GM18511 (cell line): ENCODE measurements around the gene STAB1.

Experiments
- ATAC-seq: cut with Tn5 transposase; IDR thresholded peaks from one replicate; pipeline ENCODE4 v1.9.1; 2021; ENCODE audit warnings: mild to moderate bottlenecking, moderate library complexity; ENCODE audit not compliant: unreplicated experiment

Gene STAB1

DNA sequence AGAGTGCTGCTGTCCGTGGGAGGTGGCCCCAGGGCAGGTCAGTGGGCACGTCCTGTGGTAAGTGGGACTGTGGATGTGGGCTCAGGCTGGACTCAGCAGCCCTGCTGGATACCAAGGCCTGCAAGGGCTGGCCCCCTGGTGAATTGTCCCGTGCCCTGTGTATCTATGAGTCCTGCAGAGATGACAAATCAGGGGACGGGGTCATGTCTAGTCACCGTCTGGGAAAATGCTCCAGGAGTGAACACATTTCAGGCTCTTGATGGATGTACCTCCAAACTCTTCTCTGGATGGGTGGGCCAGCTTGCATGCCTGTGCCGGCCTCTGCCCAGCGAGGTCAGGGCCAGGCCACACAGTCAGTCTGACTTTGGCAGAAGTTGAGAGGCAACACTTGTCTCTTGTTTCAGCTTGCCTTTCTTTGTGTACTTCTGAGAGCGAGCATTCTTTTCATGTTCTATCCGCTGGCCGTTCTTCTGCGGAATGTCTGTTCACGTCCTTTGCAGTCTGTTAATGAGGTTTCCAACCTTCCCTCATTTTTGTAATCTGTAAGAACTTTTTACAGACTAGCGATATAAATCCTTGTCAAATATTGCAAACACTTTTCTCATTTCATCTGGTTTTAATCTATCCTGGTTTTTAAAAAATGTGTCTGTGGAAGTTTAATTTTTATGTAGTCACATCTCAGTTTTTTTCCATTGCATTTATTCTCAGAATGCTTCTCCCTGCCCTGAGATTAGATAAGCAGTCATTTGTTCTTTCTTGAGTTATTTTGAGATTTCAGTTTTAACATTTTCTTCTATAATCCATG is 11.4 kb upstream of the STAB1 start:
- ATAC-seq: no peak

DNA sequence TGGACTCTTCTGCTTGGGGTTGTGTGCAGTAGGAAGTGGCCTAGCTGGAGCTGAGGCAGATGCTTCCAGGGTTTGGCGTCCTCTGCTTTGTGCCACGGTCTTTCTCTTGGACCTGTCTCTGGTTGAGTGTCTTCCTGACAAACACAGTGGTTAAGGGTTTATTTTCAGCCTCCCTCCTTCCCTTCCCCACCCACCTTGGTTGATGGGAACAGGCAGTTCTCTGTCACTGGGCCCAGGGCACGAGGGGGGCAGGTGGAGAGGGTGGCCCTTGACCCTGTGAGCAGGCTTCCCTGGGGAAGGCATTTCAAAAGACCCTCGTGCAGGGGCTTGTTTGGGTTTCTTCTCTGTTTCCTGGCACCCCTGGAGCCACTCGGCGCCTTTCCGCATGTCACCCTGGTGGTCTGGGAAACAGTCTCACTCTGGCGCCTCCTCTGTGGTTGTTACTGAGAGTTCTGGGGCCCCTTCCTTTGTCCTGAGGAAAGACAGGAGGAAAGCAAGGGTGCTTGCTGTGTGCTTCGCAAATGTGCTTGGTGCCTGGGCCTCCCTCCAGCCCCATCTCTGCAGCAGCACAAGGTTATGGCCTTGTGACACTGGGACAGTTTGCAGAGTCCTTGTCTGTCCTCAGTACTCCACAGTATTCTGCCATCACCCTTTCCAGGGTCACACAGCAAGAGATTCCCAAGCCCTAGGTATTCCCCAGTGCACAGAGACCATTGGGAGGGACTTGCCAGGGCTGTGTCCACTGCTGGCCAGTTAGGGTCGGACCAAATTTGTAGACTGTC is 10.3 kb upstream of the STAB1 start:
- ATAC-seq: no peak

- ATAC-seq: no peak
These were observed 7.9 kb upstream of the STAB1 start for GRCh38 chr3:52487050-52487787.

DNA sequence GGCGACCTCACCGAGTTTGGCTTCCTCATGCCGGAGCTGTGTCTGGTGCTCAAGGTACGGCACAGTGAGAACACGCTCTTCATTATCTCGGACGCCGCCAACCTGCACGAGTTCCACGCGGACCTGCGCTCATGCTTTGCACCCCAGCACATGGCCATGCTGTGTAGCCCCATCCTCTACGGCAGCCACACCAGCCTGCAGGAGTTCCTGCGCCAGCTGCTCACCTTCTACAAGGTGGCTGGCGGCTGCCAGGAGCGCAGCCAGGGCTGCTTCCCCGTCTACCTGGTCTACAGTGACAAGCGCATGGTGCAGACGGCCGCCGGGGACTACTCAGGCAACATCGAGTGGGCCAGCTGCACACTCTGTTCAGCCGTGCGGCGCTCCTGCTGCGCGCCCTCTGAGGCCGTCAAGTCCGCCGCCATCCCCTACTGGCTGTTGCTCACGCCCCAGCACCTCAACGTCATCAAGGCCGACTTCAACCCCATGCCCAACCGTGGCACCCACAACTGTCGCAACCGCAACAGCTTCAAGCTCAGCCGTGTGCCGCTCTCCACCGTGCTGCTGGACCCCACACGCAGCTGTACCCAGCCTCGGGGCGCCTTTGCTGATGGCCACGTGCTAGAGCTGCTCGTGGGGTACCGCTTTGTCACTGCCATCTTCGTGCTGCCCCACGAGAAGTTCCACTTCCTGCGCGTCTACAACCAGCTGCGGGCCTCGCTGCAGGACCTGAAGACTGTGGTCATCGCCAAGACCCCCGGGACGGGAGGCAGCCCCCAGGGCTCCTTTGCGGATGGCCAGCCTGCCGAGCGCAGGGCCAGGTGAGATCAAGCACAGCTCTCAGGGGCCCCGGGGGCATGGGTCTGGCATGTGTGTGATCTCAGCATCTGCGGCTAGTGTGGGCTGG is 7.1 kb upstream of the STAB1 start:
- no peak for ATAC-seq

DNA sequence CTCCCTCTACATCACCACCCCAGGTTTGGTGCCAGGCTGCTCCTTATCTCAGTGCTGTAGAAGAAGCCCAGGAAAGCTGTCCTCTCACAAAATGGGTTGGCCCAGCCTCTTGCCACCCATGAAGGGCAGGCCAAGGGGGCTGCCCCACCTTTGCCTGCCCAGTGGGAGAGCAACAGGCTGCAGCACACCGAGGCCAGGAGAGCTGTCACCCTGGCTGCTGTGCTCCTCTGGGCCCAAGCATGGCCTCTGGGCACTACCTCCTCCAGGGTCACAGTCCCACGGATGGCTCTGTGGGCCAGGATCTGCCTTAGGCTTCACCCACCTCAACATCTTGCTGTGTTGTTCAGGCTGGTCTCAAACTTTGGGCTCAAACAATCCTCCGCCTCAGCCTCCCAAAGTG is 6.4 kb upstream of the STAB1 start:
- ATAC-seq: no peak

GRCh38 chr3:52489453-52489852 is 5.7 kb upstream of the STAB1 start:
- no peak for ATAC-seq

DNA sequence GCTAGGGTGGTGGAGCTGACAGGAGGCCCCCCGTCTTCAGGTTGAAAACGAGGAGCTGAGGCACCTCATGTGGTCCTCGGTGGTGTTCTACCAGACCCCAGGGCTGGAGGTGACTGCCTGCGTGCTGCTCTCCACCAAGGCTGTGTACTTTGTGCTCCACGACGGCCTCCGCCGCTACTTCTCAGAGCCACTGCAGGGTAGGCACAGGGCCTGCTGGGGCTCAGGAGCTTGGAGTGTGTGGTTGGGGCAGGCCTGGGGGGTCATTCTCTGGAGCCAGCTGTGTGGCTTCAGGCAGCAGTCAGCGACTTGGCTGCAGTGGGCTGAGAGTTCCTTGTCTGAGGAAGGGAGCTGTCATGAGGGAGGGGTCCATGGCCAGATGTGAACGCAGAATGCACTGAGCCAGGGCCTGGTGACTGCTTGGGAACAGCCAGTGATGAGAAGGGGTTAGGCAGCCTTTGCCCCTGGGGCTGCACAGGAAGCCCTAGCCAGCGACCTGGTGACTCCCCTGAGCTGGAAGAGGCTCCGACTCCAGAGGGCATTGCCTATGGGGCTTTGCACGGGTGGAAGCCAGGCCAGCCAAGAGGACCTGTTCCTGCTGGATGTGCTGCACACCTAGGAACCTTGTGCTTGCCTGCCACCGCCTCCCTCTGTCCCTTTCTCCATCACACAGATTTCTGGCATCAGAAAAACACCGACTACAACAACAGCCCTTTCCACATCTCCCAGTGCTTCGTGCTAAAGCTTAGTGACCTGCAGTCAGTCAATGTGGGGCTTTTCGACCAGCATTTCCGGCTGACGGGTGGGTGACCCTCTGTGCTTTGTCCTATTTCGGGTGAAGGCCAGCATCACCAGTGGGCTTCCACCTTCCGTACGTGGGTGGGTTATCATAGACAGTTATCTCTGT is 4.9 kb upstream of the STAB1 start:
- no peak for ATAC-seq

DNA sequence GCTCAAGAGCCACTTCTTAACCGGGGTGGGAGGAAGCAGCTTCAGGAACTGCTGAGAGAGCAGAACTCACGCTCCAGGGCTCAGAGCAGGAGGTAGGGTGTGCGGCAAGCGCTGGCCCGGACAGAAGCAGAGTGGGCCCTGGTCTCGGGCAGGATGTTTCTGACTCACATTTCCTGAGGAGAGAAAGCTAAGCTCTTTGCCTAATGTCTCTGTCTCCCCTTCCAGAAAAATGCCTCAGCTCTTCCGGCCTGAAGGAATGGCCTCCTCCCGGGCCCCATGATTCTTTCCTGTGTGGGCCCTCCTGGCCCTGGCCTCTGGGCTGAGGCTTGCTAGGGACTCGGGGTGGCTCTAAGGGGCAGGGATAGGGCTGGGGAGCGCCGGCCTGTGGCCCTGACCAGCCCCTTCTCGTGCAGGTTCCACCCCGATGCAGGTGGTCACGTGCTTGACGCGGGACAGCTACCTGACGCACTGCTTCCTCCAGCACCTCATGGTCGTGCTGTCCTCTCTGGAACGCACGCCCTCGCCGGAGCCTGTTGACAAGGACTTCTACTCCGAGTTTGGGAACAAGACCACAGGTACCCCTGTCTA is 4.1 kb upstream of the STAB1 start:
- no peak for ATAC-seq

DNA sequence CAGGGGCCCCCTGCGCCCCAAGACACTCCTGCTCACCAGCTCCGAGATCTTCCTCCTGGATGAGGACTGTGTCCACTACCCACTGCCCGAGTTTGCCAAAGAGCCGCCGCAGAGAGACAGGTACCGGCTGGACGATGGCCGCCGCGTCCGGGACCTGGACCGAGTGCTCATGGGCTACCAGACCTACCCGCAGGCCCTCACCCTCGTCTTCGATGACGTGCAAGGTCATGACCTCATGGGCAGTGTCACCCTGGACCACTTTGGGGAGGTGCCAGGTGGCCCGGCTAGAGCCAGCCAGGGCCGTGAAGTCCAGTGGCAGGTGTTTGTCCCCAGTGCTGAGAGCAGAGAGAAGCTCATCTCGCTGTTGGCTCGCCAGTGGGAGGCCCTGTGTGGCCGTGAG is 3.1 kb upstream of the STAB1 start:
- ATAC-seq: no peak

- no peak for ATAC-seq
These were observed 1.7 kb upstream of the STAB1 start for GRCh38 chr3:52493232-52494017.

DNA sequence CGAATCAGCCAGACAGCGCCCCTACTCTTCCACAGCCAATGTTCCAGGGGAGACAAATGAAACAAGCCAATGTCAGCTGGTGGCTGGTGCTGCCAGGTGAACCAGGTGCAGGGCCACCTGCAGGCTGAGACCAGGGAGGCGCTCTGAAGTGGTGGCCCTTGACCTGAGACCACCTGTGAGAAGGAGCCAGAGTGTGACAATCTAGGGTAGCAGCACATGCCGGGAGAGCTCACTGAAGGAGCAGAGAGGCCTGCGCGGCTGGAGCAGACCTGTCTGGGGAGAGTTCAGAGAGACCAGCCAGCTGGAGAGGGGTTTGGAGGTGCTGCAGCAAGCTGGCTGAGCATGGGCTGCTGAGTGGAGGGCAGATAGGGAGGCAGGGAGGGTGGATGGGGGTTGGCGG is 693 bp upstream of the STAB1 start:
- no peak for ATAC-seq

DNA sequence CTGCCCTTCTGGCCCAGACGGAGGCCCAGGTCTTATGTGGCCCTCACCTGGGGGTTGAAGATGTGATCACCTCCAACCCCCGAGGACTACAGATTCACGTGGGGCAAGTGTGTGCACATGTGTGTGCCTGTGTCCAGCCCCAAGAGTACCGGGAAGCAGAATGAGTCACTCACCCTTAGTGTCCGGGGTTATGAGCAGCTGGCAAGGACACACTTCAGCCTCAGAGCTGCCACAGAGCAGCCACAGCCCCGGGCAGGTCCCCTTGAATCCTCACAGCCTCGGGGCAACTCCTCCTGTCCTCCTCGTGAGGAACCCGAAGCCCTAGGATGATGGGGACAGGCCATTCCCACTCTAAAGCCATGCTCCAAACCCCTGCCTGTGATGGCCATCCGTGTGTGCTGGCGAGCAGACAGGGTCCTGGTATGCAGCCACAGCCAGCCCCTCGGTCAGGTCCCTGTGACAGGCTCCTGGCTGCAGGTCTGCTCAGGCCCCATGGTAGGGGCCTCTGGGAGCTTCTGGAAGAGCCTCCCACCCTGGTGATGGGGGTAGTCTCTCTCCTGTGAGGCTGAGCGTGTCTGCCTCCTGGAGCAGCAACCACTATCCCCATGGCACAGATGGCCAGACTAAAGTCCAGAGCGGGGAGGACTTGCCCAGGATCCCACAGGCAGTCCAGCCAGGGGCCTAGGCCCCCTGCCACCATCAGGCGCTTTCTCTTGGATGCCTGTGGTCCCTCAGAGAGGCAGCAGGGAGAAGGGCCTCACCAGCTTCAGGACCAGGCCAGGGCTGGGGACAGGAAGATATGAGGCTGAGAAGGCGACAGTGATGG is 852 bp downstream of the STAB1 start:
- ATAC-seq: no peak

DNA sequence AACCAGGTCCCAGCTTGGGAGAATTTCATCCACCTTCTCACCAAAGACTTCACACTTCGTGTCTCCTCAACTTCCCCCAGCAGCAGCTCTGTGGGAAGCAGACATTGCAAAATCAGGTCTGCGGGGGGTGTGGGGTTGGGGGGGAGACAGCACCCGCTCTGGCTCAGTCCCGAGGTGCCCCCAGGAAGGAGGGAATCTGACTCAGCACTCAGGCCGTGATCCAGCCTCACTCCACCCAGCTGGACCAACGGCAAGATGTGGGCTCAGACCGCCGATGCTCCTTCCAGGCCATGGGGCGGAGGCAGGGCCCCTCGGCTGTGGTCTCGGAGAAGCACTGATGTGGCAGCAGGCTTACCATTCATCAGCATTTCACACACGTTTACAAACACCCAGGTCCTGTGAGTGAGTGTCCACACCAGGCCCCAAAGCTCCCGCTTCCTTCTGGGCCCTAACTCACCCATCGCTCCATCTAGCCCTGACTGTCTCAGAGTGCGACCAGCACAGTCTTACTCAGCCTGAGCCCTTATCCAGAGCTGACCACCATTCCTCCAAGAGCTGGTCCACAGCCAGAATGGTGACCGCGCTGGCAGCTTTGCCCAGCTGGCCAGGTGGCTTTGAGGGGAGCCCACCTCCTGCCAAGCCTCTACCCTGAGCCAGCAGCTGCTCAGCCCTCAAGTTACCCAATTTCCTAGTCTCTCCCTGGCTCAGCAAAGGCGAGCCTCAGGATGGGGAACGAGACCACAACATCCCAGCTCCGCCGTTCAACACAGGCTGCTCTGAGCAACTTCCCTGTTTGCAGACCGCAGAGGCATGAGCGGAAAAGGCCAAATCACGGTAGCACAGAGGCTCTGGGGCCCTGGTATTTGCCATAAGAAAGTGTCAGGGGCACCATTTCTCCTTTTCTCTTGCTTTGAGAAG is 3.3 kb downstream of the STAB1 start:
- no peak for ATAC-seq

- ATAC-seq: no peak
These were observed 5.9 kb downstream of the STAB1 start for GRCh38 chr3:52501046-52501445.

DNA sequence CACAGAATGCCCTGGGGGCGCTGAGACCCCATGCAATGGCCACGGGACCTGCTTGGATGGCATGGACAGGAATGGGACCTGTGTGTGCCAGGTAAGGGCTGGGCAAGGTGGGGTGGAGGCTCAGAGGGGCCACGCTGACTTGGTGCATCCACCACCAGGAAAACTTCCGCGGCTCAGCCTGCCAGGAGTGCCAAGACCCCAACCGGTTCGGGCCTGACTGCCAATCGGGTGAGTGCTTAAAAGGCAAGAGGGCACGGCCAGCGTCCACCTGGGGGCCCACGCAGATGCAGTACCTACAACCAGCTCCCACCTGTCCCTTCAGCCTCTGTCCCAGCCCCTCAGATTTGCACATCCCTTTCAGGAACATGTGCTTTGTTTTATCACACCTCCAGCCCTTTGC is 6.9 kb downstream of the STAB1 start:
- no peak for ATAC-seq

DNA sequence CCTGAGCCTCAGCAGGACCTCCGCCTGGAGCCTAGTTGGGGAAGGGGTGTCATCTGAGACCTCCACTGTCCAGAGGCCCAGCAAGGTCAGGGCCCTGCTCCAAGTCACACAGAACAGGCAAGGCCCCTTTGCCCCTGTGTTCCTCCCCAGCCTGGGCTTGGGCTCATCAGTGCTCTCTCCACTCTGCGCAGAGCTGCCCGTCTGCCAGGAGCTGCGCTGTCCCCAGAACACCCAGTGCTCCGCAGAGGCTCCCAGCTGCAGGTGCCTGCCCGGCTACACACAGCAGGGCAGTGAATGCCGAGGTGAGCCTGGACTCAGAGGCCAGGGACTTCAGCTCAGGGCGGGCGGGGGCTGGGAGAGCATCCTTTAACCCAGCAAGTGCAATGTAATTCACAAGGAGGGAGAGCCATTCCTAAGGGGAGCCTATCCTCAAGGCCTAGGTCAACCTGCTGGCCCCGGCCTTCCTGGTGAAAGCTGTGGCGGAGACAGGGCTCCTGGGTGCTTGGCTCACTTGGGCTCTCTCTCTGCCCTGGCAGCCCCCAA is 7.7 kb downstream of the STAB1 start:
- no peak for ATAC-seq
